ENCODE measurements around the gene ARHGAP11A. TPM values are rescaled to one million over a fixed set of nuclear protein-coding genes. Genes with fewer than 3 reads are reported as not detected.

The ARHGAP11A gene
- polyA plus RNA-seq, 1 donor (not counting 4 experiments of a cell fraction or from before 2014, with no cell fraction given): 11.3 TPM

DNA sequence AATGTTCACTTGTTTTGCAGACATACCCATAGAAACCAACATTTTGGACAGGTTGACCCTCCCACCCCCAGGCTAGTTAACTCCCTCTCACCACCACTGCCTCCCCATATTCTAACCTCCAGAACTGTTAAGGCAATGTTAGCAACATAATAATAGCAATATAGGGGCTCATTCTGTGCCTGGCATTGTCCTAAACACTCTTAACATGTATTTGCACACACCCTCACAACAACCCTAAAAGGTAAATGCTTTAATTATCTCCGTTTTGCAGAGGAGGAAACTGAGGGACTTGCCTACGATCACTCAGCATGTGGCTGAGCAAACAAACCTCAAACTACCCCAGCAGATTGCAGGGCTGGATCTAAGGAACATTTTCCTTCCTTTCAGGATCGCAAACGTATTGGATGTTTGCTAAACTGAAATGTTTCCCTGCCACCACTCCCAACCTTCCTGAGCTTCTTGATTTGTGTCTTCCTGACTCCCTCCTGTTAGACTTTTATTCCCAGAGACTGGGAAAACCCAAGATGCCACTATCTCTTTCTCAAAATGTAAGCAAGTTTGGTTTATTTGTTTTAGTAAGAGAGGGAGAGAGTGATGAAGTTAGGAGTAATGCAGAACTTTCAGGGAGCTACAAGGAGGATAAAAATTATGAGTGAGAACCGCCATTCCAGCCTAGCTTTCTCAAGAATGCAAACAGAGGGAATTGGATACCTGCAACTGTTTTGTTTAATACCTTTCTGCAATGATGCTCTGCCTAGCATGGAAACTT lies 27.5 kb downstream of the ARHGAP11A start:
- TF ChIP-seq, protein P1, sequence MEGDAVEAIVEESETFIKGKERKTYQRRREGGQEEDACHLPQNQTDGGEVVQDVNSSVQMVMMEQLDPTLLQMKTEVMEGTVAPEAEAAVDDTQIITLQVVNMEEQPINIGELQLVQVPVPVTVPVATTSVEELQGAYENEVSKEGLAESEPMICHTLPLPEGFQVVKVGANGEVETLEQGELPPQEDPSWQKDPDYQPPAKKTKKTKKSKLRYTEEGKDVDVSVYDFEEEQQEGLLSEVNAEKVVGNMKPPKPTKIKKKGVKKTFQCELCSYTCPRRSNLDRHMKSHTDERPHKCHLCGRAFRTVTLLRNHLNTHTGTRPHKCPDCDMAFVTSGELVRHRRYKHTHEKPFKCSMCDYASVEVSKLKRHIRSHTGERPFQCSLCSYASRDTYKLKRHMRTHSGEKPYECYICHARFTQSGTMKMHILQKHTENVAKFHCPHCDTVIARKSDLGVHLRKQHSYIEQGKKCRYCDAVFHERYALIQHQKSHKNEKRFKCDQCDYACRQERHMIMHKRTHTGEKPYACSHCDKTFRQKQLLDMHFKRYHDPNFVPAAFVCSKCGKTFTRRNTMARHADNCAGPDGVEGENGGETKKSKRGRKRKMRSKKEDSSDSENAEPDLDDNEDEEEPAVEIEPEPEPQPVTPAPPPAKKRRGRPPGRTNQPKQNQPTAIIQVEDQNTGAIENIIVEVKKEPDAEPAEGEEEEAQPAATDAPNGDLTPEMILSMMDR (optimal IDR thresholded peaks at IDR 0.05 in 1 of 3, IDR thresholded peaks at IDR 0.05 in 1 of 3, conservative IDR thresholded peaks at IDR 0.05 in 1 of 3; ENCODE audit: extremely low read depth in 1 of 3, insufficient read depth in 2 of 3, low read length in 3 of 3): no peak
- TF ChIP-seq EZH2 (IDR thresholded peaks at IDR 0.05; ENCODE audit: low read length): no peak
- FAIRE-seq (no peak), DNase-seq (ENCODE audit: low read depth, low spot score) (no peak)
- no peaks in the 10 kb centered on the region for H3K79me2 ChIP-seq (ENCODE audit: control insufficient read depth, insufficient read depth, low read length)
- H3K36me3 ChIP-seq (ENCODE audit: control insufficient read depth in 2 of 2, extremely low read depth in 1 of 2, insufficient read depth in 2 of 2, low read length in 2 of 2): peaks cover 0 to 3% of the 10 kb centered on the region in 2 experiments
- dilution Hi-C loops (cut with MboI; ENCODE audit: extremely low pct_ligation_motif_present, low sequenced_read_pairs): no loop called here
- no peaks in the 10 kb centered on the region for H3K27me3 ChIP-seq (ENCODE audit: control insufficient read depth, extremely low read depth, insufficient read depth, low read length)
- H3K9ac ChIP-seq (ENCODE audit: control insufficient read depth, extremely low read depth, insufficient read depth, low read length): no peak overlapping the region
- H3K4me3 ChIP-seq (ENCODE audit: control insufficient read depth in 2 of 3, extremely low read depth in 1 of 3, insufficient read depth in 2 of 3, low read depth in 1 of 3, low read length in 3 of 3): no peak overlapping the region
- no peak overlapping the region for H3K4me2 ChIP-seq (ENCODE audit: control insufficient read depth, extremely low read depth, insufficient read depth, low read depth, low read length)
- H3K4me1 ChIP-seq (ENCODE audit: control insufficient read depth, extremely low read depth, insufficient read depth, low read length): peaks cover 26% of the 10 kb centered on the region
- no peaks in the 10 kb centered on the region for H4K20me1 ChIP-seq (ENCODE audit: control insufficient read depth, extremely low read depth, insufficient read depth, low read length)
- no peaks in the 10 kb centered on the region for H3K9me3 ChIP-seq (ENCODE audit: control insufficient read depth, low read depth, low read length)
- H2AFZ ChIP-seq (ENCODE audit: control insufficient read depth, low read length): no peak overlapping the region
- no peak overlapping the region for H3K27ac ChIP-seq (ENCODE audit: control insufficient read depth, insufficient read depth, low read length)
- H3K9me1 ChIP-seq (ENCODE audit: control insufficient read depth, extremely low read depth, insufficient read depth, low read length): no peaks in the 10 kb centered on the region

DNA sequence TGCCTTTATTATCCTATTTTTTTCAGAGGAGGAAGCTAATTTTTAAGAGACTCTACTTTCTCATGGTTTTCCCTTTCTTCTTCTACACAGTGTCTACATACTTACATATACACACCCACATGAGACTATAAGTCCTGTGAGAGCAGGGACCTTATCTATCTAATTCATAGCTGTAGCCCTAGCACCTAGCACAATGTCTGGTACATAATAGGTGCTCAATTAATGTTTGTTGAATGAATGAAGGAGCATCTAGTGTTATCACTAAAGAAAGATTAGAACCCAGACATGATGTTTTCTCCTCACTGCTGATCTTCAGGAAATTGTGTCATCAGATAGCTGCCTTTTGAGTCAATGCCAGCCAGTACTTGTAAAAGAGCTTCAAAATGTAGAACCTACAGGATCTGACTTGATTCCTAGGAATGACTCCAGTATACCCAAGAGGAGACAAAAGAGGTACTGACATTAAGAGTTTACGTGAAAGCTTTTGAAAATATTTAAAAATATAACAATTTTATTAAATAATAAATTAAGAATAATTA lies 28.7 kb downstream of the ARHGAP11A start:
- H3K9me3 ChIP-seq (ENCODE audit: control insufficient read depth, low read depth, low read length): no peaks in the 10 kb centered on the region
- H3K9ac ChIP-seq (ENCODE audit: control insufficient read depth, extremely low read depth, insufficient read depth, low read length): no peak overlapping the region
- H3K27ac ChIP-seq (ENCODE audit: control insufficient read depth, insufficient read depth, low read length): peak overlapping the region; percentile 53
- no peaks in the 10 kb centered on the region for H4K20me1 ChIP-seq (ENCODE audit: control insufficient read depth, extremely low read depth, insufficient read depth, low read length)
- H3K4me2 ChIP-seq (ENCODE audit: control insufficient read depth, extremely low read depth, insufficient read depth, low read depth, low read length): peak overlapping the region; percentile 49
- peaks cover 0 to 3% of the 10 kb centered on the region in 2 experiments for H3K36me3 ChIP-seq (ENCODE audit: control insufficient read depth in 2 of 2, extremely low read depth in 1 of 2, insufficient read depth in 2 of 2, low read length in 2 of 2)
- no peaks in the 10 kb centered on the region for H3K79me2 ChIP-seq (ENCODE audit: control insufficient read depth, insufficient read depth, low read length)
- H3K4me1 ChIP-seq (ENCODE audit: control insufficient read depth, extremely low read depth, insufficient read depth, low read length): peaks cover 26% of the 10 kb centered on the region
- DNase-seq (ENCODE audit: low read depth, low spot score): peak; percentile 68
- H3K9me1 ChIP-seq (ENCODE audit: control insufficient read depth, extremely low read depth, insufficient read depth, low read length): no peaks in the 10 kb centered on the region
- peak overlapping the region; percentile 87 for H2AFZ ChIP-seq (ENCODE audit: control insufficient read depth, low read length)
- dilution Hi-C loops (cut with MboI; ENCODE audit: extremely low pct_ligation_motif_present, low sequenced_read_pairs): no loop called here
- no peak overlapping the region for H3K4me3 ChIP-seq (ENCODE audit: control insufficient read depth in 2 of 3, extremely low read depth in 1 of 3, insufficient read depth in 2 of 3, low read depth in 1 of 3, low read length in 3 of 3)
- TF ChIP-seq EZH2 (IDR thresholded peaks at IDR 0.05; ENCODE audit: low read length): no peak
- TF ChIP-seq, protein P1 (optimal IDR thresholded peaks at IDR 0.05 in 1 of 3, IDR thresholded peaks at IDR 0.05 in 1 of 3, conservative IDR thresholded peaks at IDR 0.05 in 1 of 3; ENCODE audit: extremely low read depth in 1 of 3, insufficient read depth in 2 of 3, low read length in 3 of 3): no peak
- FAIRE-seq: peak; percentile 79
- no peaks in the 10 kb centered on the region for H3K27me3 ChIP-seq (ENCODE audit: control insufficient read depth, extremely low read depth, insufficient read depth, low read length)

All from keratinocyte (primary cell).